ENCODE results near the gene EMD. TPM values are rescaled to one million over a fixed set of nuclear protein-coding genes. Genes with fewer than 3 reads are reported as not detected.

Gene EMD
- total RNA-seq, 4 donors from 2014 or later, result 41.0 to 58.6 (median 50.6) TPM

- Histone ChIP-seq H3K27ac (peak overlapping the region; percentile 94 to 99 (median 96)), H3K36me3 (peaks cover 0 to 38% of the 10 kb centered on the region in 2 donors), H3K9me3 (no peaks in the 10 kb centered on the region), H3K27me3 (no peaks in the 10 kb centered on the region), H3K4me3 (peak overlapping the region; percentile 63 to 74), H3K4me1 (peaks cover 0 to 61% (median 13%) of the 10 kb centered on the region in 3 donors)
- no peak for ATAC-seq
- TF ChIP-seq POLR2A (IDR thresholded peaks at IDR 0.05), result no peak
- no peak for TF ChIP-seq POLR2AphosphoS5 (IDR thresholded peaks at IDR 0.05)
- TF ChIP-seq CTCF (IDR thresholded peaks at IDR 0.05), result no peak
- no peak for TF ChIP-seq EP300 (IDR thresholded peaks at IDR 0.05)
- no CpG with 5 or more reads among the region's 63 CpGs for WGBS, 2 donors (ENCODE audit: low coverage in 1 of 2)
These were observed 8.6 kb upstream of the EMD start for GRCh38 chrX:154370300-154371016.

- Histone ChIP-seq H3K4me1 (peaks cover 0 to 55% (median 13%) of the 10 kb centered on the region in 3 donors), H3K27ac (peak overlapping the region; percentile 94 to 99 (median 96)), H3K27me3 (no peaks in the 10 kb centered on the region), H3K36me3 (peaks cover 0 to 31% of the 10 kb centered on the region in 2 donors), H3K9me3 (no peaks in the 10 kb centered on the region), H3K4me3 (peak overlapping the region; percentile 63 to 74)
- 0% methylated on average over 2 of the region's 77 CpGs; no CpG with 5 or more reads in 1 of the 2 donors for WGBS, 2 donors (ENCODE audit: low coverage in 1 of 2)
- TF ChIP-seq CTCF (IDR thresholded peaks at IDR 0.05) (no peak), POLR2A (IDR thresholded peaks at IDR 0.05) (peak; percentile 97), POLR2AphosphoS5 (IDR thresholded peaks at IDR 0.05) (peak; percentile 94), EP300 (IDR thresholded peaks at IDR 0.05) (no peak)
- peak; percentile 54 for ATAC-seq
These were observed 7.9 kb upstream of the EMD start for GRCh38 chrX:154371017-154371788.

- Histone ChIP-seq H3K4me3 (peak overlapping the region; percentile 63 to 74), H3K36me3 (peaks cover 0 to 24% of the 10 kb centered on the region in 2 donors), H3K27ac (peak overlapping the region; percentile 94 to 99 (median 96)), H3K4me1 (peaks cover 0 to 54% (median 13%) of the 10 kb centered on the region in 3 donors), H3K9me3 (no peaks in the 10 kb centered on the region), H3K27me3 (no peaks in the 10 kb centered on the region)
- TF ChIP-seq EP300 (IDR thresholded peaks at IDR 0.05) (no peak), POLR2AphosphoS5 (IDR thresholded peaks at IDR 0.05) (peak; percentile 49)
- ATAC-seq, result no peak
- no CpG with 5 or more reads among the region's 43 CpGs for WGBS, 2 donors (ENCODE audit: low coverage in 1 of 2)
These were observed 7.2 kb upstream of the EMD start for GRCh38 chrX:154371789-154372300.

- ATAC-seq, result no peak
- no peaks in the 10 kb centered on the region for H3K27me3 ChIP-seq
- TF ChIP-seq CTCF (IDR thresholded peaks at IDR 0.05), result no peak
- peak; percentile 58 for TF ChIP-seq POLR2AphosphoS5 (IDR thresholded peaks at IDR 0.05)
- TF ChIP-seq EP300 (IDR thresholded peaks at IDR 0.05), result no peak
- H3K36me3 ChIP-seq, result peaks cover 0 to 17% of the 10 kb centered on the region in 2 donors
- no peaks in the 10 kb centered on the region for H3K9me3 ChIP-seq
- H3K4me1 ChIP-seq, result peaks cover 0 to 54% (median 11%) of the 10 kb centered on the region in 3 donors
- H3K4me3 ChIP-seq, result peak overlapping the region; percentile 63 to 74
- 0 to 27% methylated on average over 1 to 3 of the region's 5 CpGs for WGBS, 2 donors (ENCODE audit: low coverage in 1 of 2)
- H3K27ac ChIP-seq, result peak overlapping the region; percentile 94 to 99 (median 96)
These were observed 6.5 kb upstream of the EMD start for GRCh38 chrX:154372612-154373022.
